ENCODE results near the gene TUBB2B. TPM values are rescaled to one million over a fixed set of nuclear protein-coding genes. Genes with fewer than 3 reads are reported as not detected.
A peak's percentile ranks its signal among the peaks of the same experiment; 100 is the strongest.

TUBB2B gene
- total RNA-seq, 1 donor from 2014 or later, result 119 TPM

DNA sequence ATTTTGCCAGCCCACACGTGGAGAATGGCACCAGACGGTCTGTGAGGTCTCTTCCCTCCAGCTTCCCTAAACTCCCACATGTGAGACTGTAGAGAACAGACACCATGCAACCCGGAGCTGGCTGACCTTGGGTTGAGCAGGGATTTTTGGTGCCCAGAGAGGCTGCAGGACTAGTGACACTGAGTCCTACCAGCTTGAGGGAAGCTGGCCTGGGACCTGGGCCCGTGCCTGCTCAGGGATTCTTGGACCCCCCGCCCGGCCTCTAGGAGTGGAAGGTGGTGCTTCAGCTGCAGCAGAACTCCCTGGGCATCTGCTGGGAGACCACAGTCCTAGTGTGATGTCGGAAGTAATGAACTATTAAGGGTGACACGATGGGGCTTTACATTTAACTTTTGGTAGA, 34.5 kb upstream of the TUBB2B start:
- Mint-ChIP-seq H3K27me3 (ENCODE audit: low read depth) (no peaks in the 10 kb centered on the region), H3K9me3 (ENCODE audit: low read depth) (no peaks in the 10 kb centered on the region), H3K36me3 (ENCODE audit: low read depth) (peaks cover 1% of the 10 kb centered on the region), H3K4me3 (ENCODE audit: unreplicated experiment) (no peak overlapping the region), H3K27ac (ENCODE audit: unreplicated experiment) (no peak overlapping the region), H3K4me1 (ENCODE audit: low read depth) (peaks cover 40% of the 10 kb centered on the region)
- TF ChIP-seq, protein P1, sequence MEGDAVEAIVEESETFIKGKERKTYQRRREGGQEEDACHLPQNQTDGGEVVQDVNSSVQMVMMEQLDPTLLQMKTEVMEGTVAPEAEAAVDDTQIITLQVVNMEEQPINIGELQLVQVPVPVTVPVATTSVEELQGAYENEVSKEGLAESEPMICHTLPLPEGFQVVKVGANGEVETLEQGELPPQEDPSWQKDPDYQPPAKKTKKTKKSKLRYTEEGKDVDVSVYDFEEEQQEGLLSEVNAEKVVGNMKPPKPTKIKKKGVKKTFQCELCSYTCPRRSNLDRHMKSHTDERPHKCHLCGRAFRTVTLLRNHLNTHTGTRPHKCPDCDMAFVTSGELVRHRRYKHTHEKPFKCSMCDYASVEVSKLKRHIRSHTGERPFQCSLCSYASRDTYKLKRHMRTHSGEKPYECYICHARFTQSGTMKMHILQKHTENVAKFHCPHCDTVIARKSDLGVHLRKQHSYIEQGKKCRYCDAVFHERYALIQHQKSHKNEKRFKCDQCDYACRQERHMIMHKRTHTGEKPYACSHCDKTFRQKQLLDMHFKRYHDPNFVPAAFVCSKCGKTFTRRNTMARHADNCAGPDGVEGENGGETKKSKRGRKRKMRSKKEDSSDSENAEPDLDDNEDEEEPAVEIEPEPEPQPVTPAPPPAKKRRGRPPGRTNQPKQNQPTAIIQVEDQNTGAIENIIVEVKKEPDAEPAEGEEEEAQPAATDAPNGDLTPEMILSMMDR (IDR thresholded peaks at IDR 0.05), result no peak
- no peak for DNase-seq (ENCODE audit: low spot score)

DNA sequence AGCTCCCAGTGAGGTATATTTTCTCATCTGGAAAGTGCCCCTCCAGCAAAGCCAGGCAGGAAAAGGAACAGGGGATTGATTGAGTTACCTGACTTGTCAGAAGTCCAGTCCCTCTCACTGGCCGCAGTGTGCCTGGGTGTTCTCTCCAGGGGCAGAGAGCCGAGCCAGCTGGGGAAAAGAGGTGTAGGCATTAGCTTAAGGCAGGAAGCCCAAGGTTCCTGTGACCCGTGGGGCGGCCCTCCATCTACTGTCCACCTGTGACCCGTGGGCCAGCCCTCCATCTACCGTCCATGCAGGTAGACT, 34.0 kb upstream of the TUBB2B start:
- DNase-seq (ENCODE audit: low spot score), result no peak
- Mint-ChIP-seq H3K4me3 (ENCODE audit: unreplicated experiment) (peak overlapping the region; percentile 35), H3K36me3 (ENCODE audit: low read depth) (peaks cover 1% of the 10 kb centered on the region), H3K4me1 (ENCODE audit: low read depth) (peaks cover 40% of the 10 kb centered on the region), H3K27me3 (ENCODE audit: low read depth) (no peaks in the 10 kb centered on the region), H3K27ac (ENCODE audit: unreplicated experiment) (no peak overlapping the region), H3K9me3 (ENCODE audit: low read depth) (no peaks in the 10 kb centered on the region)
- TF ChIP-seq, protein P1 (IDR thresholded peaks at IDR 0.05), result no peak

DNA sequence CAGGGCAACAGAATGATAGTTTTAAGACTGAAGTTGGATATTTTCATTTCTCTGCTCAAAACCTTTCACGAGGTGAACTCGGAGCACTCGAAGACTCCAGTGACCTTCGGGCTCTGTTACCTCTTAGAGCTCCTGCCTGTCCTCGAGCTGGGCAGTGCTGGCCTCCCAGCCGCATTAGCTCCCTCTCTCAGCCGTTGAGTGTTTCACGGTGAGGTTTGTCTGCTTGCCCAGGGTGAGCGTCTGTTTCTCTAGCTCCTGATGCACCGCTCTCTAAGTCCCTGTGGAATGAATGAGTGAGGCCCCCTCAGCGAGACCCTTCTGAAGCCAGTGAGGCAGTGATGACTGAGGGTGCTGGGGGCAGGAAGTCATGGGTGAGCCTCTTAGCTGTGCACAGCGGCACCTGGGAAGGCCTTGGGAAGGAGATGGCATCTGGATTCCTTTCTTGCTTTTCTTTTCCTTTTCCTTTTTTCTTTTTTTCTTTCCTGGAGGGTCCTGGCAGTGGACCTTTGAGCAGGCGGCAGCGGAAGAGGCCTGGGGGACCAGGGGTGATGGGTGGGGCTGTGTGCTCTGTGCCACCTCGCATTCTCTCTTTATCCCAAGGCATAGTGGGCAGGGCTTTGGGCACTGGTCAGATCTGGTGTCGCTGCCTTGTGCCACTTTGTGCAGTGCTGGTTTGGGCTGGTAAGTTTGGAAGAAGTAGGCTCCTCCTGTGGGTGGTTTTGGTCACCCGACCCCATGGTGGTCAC, 33.5 kb upstream of the TUBB2B start:
- no peak for DNase-seq (ENCODE audit: low spot score)
- H3K27ac Mint-ChIP-seq (ENCODE audit: unreplicated experiment), result peak overlapping the region; percentile 68
- peak overlapping the region; percentile 35 for H3K4me3 Mint-ChIP-seq (ENCODE audit: unreplicated experiment)
- H3K9me3 Mint-ChIP-seq (ENCODE audit: low read depth), result no peaks in the 10 kb centered on the region
- H3K27me3 Mint-ChIP-seq (ENCODE audit: low read depth), result no peaks in the 10 kb centered on the region
- H3K36me3 Mint-ChIP-seq (ENCODE audit: low read depth), result peaks cover 1% of the 10 kb centered on the region
- TF ChIP-seq, protein P1 (IDR thresholded peaks at IDR 0.05), result no peak
- H3K4me1 Mint-ChIP-seq (ENCODE audit: low read depth), result peaks cover 40% of the 10 kb centered on the region

DNA sequence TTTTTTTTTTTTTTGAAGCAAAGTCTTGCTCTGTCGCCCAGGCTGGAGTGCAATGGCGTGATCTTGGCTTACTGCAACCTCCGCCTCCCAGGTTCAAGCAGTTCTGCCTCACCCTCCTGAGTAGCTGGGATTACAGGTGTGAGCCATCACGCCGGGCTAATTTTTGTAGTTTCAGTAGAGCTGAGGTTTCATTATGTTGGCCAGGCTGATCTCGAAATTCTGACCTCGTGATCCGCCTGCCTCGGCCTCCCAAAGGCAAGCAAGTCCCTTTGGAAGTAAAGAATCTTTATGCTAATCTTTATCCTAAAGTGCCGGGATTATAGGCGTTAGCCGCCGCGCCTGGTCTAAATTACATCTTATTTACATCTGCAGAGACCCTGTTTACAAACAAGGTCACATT, 32.8 kb upstream of the TUBB2B start:
- TF ChIP-seq, protein P1 (IDR thresholded peaks at IDR 0.05), result no peak
- peak overlapping the region; percentile 35 for H3K4me3 Mint-ChIP-seq (ENCODE audit: unreplicated experiment)

DNA sequence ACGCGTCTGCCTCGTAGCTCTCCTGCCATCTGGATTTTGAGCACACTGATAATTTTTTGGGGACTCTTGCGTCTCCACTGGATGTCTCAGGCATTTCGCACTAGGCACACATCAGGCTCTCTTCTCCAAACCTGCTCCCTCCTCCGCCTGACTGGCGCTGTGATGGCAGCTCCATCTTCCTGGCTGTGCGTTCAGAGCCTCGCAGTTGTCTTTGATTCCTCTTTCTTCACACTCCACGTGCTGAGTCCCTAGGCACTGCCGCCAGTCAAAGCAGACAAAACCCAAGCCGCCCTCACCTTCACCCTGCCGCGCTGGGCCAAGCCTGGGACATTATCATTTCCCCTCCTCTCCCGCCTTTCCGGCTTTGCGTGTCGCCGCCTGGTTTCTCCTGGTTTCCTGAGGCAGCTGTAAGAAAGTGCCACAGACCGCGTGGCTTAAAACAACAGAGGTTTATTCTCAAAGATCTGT, 32.1 kb upstream of the TUBB2B start:
- no peak for DNase-seq (ENCODE audit: low spot score)
- peaks cover 34% of the 10 kb centered on the region for H3K4me1 Mint-ChIP-seq (ENCODE audit: low read depth)
- no peaks in the 10 kb centered on the region for H3K9me3 Mint-ChIP-seq (ENCODE audit: low read depth)
- H3K27ac Mint-ChIP-seq (ENCODE audit: unreplicated experiment), result peak overlapping the region; percentile 92
- peaks cover 1% of the 10 kb centered on the region for H3K36me3 Mint-ChIP-seq (ENCODE audit: low read depth)
- H3K4me3 Mint-ChIP-seq (ENCODE audit: unreplicated experiment), result peak overlapping the region; percentile 93
- H3K27me3 Mint-ChIP-seq (ENCODE audit: low read depth), result no peaks in the 10 kb centered on the region
- TF ChIP-seq, protein P1 (IDR thresholded peaks at IDR 0.05), result peak; percentile 21

More for the DNA sequence above, 32.8 kb upstream of the TUBB2B start:
- Mint-ChIP-seq H3K27me3 (ENCODE audit: low read depth) (no peaks in the 10 kb centered on the region), H3K9me3 (ENCODE audit: low read depth) (no peaks in the 10 kb centered on the region), H3K36me3 (ENCODE audit: low read depth) (peaks cover 1% of the 10 kb centered on the region), H3K27ac (ENCODE audit: unreplicated experiment) (no peak overlapping the region), H3K4me1 (ENCODE audit: low read depth) (peaks cover 40% of the 10 kb centered on the region)
- no peak for DNase-seq (ENCODE audit: low spot score)

Data from chondrocyte (in vitro differentiated cells).